ENCODE measurements around the gene MACROD1.

Gene MACROD1

DNA sequence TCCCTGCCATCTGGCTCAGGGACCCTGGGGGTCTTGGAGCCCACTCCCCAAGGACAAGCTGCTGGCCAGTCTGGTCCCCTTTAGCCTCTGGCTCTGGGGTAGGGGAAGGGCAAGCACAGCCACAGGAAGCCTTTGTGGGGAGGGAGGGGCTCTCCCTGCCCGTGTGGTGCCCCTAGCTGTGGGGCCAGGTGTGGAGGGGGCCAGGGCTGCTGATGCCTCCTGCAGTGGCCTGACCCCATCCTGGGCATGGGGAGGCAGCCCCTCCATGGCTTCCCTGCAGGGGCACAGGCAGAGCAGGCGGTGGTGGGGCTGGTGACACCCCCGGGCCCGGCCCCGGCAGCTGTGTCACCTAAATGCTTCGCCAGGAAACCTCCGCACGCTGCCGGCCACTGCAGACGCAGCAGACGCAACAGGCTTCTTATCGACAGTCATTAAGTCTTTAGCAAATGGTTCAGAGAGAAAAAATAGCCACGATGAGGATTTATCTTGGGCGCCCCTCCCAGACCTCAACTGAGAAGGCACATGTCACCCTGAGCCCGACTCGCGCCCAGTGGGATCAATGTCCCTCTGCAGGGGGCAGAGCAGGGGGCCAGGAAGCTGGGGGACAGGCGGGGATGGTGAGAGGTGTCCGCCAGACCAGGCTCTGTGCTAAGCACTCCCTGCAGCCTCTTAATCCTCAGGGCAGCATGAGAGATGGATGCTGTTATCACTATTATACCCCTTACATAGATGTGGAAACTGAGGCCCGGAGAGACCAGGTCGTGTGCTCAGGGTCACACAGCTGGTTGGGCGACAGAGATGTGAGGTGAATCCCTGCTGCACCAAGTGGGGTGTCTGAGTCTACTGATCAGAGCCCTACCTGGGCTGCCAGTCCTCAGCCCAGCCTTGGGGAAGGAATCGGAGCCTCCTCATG, 96.3 kb downstream of the MACROD1 start:
- H3K4me3 ChIP-seq (ENCODE audit: control insufficient read depth, low read depth, low read length), result no peak overlapping the region
- DNase-seq (ENCODE audit: low read depth), result no peak
- TF ChIP-seq, protein P1, sequence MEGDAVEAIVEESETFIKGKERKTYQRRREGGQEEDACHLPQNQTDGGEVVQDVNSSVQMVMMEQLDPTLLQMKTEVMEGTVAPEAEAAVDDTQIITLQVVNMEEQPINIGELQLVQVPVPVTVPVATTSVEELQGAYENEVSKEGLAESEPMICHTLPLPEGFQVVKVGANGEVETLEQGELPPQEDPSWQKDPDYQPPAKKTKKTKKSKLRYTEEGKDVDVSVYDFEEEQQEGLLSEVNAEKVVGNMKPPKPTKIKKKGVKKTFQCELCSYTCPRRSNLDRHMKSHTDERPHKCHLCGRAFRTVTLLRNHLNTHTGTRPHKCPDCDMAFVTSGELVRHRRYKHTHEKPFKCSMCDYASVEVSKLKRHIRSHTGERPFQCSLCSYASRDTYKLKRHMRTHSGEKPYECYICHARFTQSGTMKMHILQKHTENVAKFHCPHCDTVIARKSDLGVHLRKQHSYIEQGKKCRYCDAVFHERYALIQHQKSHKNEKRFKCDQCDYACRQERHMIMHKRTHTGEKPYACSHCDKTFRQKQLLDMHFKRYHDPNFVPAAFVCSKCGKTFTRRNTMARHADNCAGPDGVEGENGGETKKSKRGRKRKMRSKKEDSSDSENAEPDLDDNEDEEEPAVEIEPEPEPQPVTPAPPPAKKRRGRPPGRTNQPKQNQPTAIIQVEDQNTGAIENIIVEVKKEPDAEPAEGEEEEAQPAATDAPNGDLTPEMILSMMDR (conservative IDR thresholded peaks at IDR 0.05; ENCODE audit: control insufficient read depth, insufficient read depth, low read depth, low read length), result no peak

- H3K4me3 ChIP-seq (ENCODE audit: control insufficient read depth, low read depth, low read length), result no peak overlapping the region
- no peak for DNase-seq (ENCODE audit: low read depth)
- TF ChIP-seq, protein P1 (conservative IDR thresholded peaks at IDR 0.05; ENCODE audit: control insufficient read depth, insufficient read depth, low read depth, low read length), result no peak
Observed at GRCh38 chr11:64068705-64069400, 97.1 kb downstream of the MACROD1 start.

DNA sequence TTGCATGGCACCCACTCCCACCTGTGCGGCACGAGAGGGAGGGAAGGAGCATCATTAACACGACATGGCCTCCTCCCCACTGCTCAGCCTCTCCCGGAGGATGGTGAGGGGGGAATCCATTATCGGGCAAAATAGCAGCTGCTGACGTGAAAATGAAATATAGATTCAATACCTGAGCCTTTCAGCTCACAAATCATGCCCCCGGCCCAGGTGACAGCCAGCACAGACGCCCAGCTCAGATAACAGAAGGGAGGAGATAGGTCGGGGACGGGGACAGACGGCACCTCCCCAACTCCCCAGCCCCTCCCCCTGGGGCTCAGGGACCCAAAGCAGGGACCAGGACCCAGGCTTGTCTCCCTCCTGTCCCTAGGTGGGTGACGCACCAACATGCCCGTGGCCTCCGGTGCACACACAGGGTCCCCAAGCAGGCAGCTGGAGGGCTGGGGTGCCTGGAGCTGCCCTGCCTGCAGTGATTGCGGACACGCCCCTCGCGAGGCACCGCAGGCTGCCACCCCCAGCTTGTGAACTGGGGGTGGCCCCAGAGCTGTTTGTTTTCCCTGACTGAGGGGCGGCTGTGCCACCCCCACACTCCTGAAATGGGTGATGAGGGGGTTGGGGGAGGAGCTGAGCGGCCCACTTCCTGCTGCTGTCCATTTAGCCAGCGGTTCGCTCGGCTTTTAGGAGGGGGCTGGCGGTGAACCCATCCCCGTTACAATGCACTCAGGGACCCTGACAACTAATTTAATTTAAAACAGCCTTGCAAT, 98.5 kb downstream of the MACROD1 start:
- TF ChIP-seq, protein P1 (conservative IDR thresholded peaks at IDR 0.05; ENCODE audit: control insufficient read depth, insufficient read depth, low read depth, low read length), result no peak
- H3K4me3 ChIP-seq (ENCODE audit: control insufficient read depth, low read depth, low read length), result no peak overlapping the region
- DNase-seq (ENCODE audit: low read depth), result no peak

DNA sequence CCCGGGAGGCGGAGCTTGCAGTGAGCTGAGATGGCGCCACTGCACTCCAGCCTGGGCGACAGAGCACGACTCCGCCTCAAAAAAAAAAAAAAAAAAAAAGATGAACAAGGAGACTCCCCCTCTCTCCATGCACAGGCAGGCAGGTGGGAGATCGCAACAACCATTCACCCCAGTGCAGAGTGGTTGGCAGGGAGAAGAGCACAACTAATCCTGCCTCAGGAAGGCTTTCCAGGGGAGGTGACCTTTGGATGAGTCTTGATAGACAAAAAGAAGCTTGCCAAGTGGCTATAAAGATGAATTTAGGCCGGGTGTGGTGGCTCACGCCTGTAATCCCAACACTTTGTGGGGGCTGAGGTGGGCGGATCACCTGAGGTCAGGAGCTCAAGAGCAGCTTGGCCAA, 100.2 kb downstream of the MACROD1 start:
- no peak overlapping the region for H3K4me3 ChIP-seq (ENCODE audit: control insufficient read depth, low read depth, low read length)
- DNase-seq (ENCODE audit: low read depth), result no peak
- TF ChIP-seq, protein P1 (conservative IDR thresholded peaks at IDR 0.05; ENCODE audit: control insufficient read depth, insufficient read depth, low read depth, low read length), result no peak

GRCh38 chr11:64065141-64065465, 100.8 kb downstream of the MACROD1 start:
- TF ChIP-seq, protein P1 (conservative IDR thresholded peaks at IDR 0.05; ENCODE audit: control insufficient read depth, insufficient read depth, low read depth, low read length), result no peak
- H3K4me3 ChIP-seq (ENCODE audit: control insufficient read depth, low read depth, low read length), result no peak overlapping the region
- DNase-seq (ENCODE audit: low read depth), result no peak

DNA sequence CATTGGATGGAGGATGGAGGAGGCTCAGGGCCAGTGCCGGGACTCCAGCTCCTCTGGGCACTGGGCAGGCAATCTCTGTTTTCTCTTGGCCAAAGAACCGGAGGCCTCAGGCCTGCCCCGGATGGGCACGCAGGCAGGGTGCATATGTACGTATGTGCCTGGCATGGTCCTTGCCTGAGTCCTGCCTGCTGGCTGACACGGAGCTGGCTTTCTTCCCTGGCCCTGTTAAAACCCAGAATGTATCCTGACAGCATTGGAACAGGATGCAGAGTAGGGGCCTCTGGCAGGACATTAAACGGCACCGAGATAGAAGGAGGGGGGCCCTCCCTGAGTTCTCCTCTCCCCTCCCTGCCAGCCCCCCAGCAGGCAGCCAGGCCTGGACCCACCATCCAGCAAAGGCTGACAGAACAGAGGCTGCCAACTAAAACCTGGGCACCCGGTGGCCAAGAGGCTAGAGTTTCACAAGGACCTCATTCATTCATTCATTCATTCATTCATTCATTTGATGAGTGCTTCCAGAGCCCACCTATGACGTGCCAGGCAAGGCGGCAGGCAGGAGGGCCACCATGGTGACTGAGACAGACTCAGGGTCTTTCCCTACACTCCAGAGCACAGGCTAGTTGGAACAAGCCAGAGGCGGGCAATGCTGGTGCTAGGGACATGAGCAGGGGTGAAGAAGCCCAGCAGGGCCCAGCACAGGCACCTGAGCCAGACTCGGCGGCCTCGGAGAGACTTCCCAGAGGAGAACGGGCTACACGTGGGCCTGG, 101.4 kb downstream of the MACROD1 start:
- TF ChIP-seq, protein P1 (conservative IDR thresholded peaks at IDR 0.05; ENCODE audit: control insufficient read depth, insufficient read depth, low read depth, low read length), result no peak
- H3K4me3 ChIP-seq (ENCODE audit: control insufficient read depth, low read depth, low read length), result no peak overlapping the region
- no peak for DNase-seq (ENCODE audit: low read depth)

Data from fibroblast of mammary gland (primary cell).